Stimulated activated CD4-positive, alpha-beta T cell treated with anti-CD3 and anti-CD28 coated beads, Interleukin-12 subunit alpha, Interleukin-12 subunit beta, amount 100 ng/mL, for 4 hours (primary cell): ENCODE results near the gene PLEKHH1.
"Not testable (repeated sequence)": the region's sequence is repeated elsewhere in the genome, so short reads cannot be mapped to it uniquely, and the experiment has no call there.

Experiments used
- DNase-seq: peaks from one replicate; pipeline ENCODE4 v3.0.0-alpha.2; 2020

Gene PLEKHH1

DNA sequence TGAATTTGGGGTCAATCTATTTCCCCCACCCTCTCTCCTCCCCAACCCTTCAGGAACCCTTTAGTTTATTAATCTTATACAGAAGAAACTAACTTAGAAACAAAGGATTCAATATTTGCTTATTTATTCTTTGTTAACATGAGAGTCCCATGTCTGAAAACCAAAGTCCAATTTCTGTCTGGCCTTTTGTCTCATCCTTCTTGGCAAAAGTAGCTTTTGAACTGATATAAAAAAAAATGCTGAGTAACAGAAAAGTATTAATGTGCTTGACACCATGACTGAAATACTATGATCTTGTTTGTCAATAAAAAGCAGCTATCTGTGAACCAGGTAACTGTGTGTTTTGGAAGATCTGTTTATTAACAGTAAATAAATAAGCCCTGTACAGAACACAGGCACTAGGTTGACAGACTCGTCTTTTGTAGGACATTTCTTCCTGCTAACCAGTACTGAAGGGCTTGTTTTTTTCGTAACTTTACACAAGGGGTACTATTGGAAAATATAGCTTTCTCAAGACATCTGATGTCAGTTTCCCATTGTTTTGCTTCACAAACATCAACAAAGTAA lies 56.2 kb downstream of the PLEKHH1 start:
- DNase-seq, result no peak

GRCh38 chr14:67593650-67594049 lies 60.6 kb downstream of the PLEKHH1 start:
- DNase-seq, result not testable (repeated sequence)

- DNase-seq, result no peak
These were observed 62.3 kb downstream of the PLEKHH1 start for GRCh38 chr14:67595392-67595791.

GRCh38 chr14:67599698-67600561 lies 66.8 kb downstream of the PLEKHH1 start, which contains the start of gene PIGH:
Gene PIGH, minus strand, starts transcription at chr14:67600268. Its CDS starts 65 bp downstream, at chr14:67600203.
- DNase-seq, result peak; percentile 94

DNA sequence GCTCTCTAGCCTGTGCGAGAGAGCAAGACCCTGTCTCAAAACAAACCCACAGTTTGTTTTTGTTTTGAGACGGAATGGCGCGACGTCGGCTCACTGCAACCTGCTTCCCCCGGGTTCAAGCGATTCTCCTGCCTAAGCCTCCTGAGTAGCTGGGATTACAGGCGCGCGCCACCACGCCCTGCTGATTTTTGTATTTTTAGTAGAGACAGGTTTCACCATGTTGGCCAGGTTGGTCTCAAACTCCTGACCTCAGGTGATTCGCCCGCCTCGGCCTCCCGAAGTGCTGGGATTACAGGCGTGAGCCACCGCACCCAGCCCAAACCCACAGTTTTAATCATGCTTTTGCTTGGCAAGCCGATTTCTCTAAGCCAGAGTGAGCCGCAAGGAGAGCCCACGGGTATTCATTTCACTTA lies 67.5 kb downstream of the PLEKHH1 start:
- DNase-seq, result not testable (repeated sequence)

DNA sequence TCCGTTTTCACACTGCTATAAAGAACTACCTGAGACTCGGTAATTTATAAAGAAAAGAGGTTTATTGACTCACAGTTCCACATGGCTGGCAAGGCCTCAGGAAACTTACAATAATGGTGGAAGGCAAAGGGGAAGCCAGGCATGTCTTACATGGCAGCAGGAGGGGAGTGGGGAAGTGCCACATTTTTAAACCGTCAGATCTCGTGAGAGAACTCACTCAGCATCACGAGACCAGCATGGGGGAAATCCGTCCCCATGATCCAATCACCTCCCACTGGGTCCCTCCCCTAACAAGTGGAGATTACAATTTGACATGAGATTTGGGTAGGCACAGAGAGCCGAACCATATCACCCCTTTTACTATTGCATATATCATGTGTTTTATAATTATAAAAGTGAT lies 69.0 kb downstream of the PLEKHH1 start:
- DNase-seq, result no peak

DNA sequence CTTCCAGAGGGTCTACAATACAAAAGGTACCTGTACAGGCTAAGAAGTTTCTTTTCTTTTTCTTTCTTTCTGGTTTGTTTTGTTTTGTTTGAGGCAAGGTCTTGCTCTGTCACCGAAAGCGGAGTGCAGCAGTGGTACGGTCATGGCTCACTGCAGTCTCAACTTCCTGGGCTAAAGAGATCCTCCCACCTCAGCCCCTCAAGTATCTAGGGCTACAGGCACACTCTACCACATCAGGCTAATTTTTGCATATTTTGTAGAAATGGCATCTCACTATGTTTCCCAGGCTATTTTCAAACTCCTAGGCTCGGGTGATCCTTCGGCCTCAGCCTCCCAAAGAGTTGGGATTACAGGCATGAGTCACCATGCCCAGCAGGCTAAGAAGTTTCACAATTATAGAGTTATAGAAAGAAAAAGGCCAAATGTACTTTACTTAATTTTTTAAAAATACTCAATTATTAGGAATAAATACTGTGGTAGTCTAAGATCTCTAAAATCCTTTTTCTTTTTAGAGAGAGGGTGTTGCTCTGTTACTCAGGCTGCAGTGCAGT lies 70.0 kb downstream of the PLEKHH1 start:
- DNase-seq, result no peak

- DNase-seq, result no peak
These were observed 74.6 kb downstream of the PLEKHH1 start for GRCh38 chr14:67607646-67608045.

GRCh38 chr14:67609642-67610310 lies 76.7 kb downstream of the PLEKHH1 start:
- DNase-seq, result no peak

- no peak for DNase-seq
These were observed 77.4 kb downstream of the PLEKHH1 start for GRCh38 chr14:67610491-67610890.

GRCh38 chr14:67618617-67619063 lies 85.5 kb downstream of the PLEKHH1 start:
- DNase-seq, result no peak

DNA sequence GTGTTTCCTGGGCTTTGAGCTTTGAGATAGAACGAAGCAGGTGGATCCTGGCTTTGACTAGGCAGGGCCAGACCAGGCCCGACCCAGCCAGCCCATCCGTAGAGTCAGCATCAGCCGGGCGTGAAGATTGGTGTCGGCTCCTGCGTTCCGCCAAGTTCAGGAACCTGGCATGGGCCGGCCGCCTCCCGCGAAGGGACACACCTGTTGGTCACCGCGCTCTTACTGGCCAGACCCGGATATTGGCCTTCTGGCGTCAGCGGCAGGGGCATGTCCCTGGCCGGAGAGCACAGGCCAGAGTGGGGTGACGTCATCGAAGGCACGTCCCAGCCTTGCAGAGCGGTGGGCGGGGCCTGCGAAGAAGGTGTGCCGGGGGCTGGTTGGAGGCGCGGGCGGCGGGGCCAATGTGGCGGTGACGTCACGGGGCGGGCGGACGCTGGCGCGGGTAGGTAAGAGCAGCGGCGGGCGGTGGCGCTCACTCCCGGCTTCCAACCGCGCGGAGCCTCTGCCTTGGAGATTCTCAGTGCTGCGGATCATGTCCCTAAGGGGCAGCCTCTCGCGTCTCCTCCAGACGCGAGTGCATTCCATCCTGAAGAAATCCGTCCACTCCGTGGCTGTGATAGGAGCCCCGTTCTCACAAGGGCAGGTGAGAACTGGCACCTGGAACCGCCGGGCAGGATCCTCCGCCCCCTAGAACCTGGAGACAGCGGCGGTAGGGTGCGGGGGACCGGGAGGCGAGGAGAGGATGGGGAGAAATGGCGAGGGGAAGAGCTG lies 86.5 kb downstream of the PLEKHH1 start, which contains the start of gene ARG2:
Gene ARG2 (plus strand): TSS at position 475 of the 771 bp plus-strand sequence. CDS start 58 bp downstream, at position 533.
- peak; percentile 98 for DNase-seq

DNA sequence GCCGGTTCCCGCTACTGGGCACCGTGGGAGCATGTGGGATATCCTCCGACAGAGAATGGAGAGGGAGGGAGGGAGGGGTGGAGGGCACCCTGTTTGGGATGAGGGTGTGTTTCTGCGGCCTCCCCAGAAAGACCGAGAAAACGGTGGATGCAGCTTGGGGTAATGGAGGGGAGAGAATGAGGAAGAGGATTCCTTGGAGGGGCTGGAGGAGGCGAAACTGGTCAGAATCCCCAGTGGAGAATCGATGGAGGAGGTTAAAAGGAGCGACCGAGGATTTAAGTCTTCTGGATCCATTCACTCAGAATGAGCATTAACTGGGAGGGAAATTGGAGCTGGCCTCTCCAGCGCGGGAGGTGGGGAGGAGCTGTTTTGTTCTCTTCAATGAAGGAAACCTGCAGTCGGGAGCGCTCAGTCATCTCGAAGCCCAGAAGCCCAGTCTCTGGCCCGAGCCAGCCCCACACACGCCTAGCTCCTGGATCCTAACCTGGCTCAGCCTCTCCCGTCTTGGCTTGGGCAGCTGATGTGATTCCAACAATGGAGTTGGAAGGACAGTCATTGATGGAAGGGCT lies 87.2 kb downstream of the PLEKHH1 start:
- DNase-seq, result no peak

GRCh38 chr14:67622675-67623074 lies 89.6 kb downstream of the PLEKHH1 start:
- no peak for DNase-seq

DNA sequence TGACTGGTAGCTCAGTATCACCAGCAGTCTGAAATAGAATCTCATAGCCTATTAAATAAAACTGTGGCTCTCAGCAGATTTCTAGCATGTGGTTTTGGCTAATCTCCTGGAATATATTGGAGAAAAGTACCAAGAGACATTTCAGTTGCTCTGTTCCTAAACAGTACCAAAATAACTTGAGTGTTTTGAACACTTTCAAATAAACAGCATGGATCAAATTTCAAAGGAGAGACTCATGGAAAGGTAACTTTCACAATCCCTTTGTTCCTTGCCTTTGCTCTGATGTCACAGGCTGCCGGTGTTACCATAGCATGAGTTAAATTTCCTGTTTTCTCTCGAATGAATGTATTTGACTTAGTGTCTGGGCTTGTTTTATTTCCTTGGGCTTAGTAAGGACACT lies 90.0 kb downstream of the PLEKHH1 start:
- DNase-seq, result no peak

DNA sequence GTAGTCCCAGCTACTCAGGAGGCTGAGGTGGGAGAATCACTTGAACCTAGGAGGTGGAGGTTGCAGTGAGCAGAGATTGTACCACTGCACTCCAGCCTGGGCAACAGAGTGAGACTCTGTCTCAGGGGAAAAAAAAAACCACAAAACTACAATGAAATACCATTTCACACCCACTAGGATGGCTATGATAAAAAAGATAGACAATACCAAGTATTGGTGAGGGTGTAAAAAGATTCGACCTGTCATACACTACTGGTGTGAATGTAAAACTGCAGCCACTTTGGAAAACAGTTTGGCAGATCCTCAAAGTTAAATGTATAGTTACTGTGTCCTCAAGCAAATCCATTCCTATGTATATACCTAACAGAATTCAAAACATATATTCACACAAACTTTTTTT lies 93.0 kb downstream of the PLEKHH1 start:
- not testable (repeated sequence) for DNase-seq

- DNase-seq, result no peak
These were observed 94.4 kb downstream of the PLEKHH1 start for GRCh38 chr14:67627519-67627918.

GRCh38 chr14:67630186-67630585 lies 97.1 kb downstream of the PLEKHH1 start:
- DNase-seq, result no peak

DNA sequence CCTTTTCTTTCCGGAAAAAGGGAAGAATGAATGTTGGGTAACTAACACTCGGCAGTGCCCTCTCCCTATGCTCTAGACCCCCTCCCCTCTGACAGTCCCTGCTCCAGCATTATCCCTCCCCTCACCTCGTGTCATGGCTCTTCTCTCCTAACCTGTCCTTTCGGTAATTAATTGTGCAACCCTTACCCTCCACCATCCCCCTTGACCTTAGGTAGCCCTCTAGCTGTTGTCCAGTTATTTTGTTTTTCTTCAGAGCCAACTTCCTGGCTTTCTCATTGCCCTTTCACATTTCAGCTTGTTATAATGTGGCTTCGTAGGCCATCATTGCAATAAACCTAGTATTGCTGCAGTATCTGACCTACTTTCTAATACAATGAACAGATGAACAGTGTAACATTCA lies 97.8 kb downstream of the PLEKHH1 start:
- DNase-seq, result no peak

DNA sequence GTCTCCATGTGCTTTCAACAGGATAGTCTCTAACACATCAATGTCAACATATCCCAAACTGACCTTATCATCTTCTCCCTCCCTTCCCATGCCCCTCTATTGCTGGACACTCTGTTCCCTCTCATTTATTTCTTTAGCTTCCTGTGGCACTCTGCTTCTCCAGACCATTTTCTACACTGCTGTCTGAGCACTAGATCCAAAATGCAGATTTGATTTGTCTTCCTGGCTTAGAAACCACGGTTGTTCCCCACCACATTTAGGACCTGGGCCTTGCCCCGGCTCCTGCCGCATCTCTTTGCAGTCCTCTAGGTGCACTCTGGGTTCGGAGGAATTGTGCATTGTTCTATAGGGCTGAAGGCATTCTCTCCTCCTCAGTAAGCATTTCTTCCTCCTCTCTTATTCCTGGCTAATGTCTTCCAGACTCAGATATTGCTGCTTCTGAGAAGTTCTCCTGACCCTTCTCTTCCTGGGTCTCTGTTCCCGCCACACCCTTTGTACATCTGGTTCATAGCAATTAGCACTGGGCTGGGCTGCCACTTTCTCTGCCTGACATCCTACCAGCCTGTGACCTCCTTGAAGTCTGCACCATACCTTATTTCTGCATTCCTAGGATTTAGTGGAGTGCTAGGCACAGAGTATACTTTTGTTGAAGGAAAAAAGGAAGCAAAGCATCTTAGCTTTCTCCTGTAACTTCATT lies 100.5 kb downstream of the PLEKHH1 start:
- no peak for DNase-seq

DNA sequence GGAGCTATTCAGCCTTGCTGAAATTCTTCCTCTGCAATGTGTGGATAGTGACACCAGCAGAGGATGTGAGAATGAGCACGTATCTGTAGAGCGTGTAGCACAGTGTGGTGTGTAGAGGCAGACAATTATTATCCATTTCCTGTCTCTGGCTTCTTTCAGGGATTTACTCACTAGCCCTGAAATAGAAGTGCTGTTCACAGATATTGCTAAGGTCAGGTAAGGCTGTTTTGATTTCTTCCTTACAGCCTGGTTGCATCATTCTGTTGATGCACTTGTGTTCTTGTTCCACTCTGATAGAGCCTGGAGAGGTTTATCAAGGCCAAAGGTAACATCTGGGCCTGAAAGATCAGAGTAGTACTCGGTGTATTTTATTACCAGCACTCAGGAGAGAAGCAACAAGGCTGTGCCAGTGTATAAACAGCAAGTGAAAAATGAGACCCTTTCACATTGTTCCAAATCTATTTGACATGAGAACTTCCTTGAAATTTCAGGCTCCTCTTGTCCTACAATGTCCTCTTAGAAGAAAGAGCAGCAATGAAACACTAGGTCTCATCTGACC lies 103.3 kb downstream of the PLEKHH1 start:
- no peak for DNase-seq
